COLO829 (cell line): Measurements from ENCODE around the gene GJC1.
"Not testable (repeated sequence)": the region's sequence is repeated elsewhere in the genome, so short reads cannot be mapped to it uniquely, and the experiment has no call there.

Source experiments
- DNase-seq: peaks from one replicate; pipeline ENCODE4 v3.0.0; 2012; ENCODE audit warnings: low spot score

Gene GJC1

GRCh38 chr17:44844390-44844830 is 14.3 kb upstream of the GJC1 start:
- DNase-seq, result no peak

DNA sequence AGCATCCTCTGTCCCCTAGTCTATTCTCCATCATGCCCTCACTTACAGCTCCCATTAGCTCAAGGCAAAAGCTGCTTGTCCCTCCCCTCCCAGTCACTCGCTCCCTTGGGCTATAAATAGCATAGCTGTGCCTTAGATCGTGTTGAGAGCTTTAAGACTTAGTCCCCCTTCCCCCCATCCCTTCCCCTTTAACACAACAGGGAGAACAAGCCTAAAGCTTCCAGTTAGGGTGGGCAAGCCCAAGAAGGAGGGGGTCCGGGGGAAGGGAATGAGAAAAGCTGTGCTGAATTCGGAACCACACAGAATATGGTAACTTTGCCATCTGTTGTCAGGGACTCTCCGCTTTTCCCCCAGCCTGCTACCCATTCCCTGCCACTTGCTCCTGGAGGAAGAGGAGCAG is 12.7 kb upstream of the GJC1 start:
- no peak for DNase-seq

DNA sequence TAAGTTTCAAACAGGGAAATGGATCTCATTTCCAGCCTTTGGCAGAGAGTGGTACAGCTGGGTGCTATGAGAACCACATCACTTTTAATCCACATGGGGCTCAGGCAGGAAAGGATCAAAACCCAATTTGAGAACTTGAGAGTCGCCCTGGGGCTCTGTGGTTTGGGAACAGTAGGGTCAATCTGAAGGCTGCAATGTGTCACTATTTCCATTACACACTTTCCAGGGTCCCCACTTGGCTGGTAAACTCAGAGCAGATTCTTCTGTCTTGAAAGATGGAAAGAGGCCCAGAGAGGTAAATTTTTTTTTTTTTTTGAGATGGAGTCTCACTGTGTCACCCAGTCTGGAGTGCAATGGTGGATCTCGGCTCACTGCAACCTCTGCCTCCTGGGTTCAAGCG is 10.8 kb upstream of the GJC1 start:
- no peak for DNase-seq

DNA sequence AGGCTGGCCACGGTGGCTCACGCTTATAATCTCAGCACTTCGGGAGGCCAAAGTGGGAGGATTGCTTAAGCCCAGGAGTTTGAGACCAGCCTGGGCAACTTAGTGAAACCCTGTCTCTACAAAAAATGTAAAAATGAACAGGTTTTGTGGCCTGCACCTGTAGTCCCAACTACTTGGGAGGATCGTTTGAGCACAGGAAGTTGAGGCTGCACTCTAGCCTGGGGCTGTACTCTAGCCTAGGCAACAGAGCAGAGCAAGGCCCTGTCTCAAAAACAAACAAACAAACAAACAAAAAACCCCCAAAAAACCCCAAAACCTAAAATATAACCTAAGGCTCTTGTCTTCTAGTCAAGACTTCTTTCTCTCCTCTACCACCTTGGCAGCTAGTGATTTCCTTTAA is 10.2 kb upstream of the GJC1 start:
- DNase-seq, result no peak

DNA sequence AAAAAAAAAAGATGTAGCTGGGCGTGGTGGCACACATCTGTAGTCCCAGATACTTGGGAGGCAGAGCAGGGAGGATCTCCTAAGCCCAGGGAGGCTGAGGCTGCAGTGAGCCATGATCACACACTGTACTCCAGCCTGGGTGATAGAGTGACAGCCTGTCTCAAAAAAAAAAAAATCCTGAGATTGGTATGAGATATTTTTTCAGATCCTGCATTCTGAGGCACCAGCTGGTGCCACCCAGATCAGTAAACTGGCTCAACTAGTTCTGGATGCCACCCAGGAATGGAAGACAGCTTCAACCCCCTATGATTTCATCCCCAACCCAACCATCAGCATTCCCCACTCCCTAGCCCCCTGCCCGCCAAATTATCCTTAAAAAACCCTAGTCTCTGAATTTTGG is 7.1 kb upstream of the GJC1 start:
- no peak for DNase-seq

GRCh38 chr17:44832805-44833204 is 2.7 kb upstream of the GJC1 start:
- DNase-seq, result no peak

DNA sequence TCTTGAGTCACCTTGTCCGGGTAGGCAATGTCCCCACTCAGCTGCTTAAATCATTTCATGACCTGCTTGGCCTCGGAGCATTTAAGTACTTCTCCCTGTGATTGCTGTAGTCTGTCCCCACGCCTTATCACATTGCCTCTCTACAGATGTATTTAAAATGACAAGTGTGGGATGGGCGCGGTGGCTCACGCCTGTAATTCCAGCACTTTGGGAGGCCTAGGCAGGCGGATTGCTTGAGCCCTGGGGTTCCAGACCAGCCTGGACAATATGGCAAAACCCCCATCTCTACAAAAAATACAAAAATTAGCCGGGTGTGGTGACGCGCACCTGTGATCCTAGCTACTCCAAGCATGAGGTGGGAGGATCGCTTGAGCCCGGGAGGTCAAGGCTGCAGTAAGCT is 1.3 kb upstream of the GJC1 start:
- no peak for DNase-seq

DNA sequence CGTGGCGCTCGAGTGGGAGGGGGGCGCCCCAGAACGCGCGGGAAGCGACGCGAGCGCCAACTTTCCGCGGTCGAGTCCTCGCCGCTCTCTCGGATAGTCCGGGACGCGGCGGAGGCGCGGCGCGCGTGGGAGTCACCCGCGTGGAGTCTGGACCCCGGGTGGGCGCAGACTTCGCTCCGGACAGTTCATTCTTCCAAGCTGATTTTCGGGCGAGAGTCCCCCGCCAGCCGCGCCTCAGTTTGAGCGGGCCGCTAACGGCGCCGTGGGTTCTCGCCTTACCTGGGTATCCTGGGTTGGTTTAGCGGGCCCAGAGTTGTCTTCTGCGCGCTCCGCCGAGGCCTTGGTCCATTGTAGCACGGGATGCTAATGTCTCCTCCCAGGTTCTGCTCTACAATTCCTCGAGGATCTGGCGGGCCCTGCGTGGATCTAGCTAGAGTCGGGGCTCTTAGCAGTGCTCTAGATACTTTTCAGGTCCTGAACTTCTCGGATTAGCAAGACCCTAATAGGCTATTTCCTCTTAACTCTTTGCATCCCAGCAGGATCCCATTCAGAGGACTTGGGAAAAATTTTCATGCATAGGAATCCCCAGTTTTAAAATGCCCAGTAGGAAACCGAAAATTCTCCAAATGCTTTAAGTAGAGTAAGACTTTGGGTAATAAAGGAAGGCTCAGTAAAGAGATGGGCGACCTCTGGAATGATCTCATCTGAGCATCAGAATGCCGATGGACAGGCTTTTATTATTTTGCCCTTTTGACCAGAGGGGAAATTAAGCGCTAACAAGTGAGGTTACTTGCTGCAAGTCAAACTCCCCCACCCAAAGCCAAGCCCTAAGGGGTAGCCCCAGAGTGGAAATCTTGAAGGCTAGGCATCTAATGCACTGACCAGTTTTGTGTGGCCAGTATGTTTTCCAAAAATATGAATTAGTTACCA is 537 bp upstream of the GJC1 start:
- DNase-seq, result no peak

DNA sequence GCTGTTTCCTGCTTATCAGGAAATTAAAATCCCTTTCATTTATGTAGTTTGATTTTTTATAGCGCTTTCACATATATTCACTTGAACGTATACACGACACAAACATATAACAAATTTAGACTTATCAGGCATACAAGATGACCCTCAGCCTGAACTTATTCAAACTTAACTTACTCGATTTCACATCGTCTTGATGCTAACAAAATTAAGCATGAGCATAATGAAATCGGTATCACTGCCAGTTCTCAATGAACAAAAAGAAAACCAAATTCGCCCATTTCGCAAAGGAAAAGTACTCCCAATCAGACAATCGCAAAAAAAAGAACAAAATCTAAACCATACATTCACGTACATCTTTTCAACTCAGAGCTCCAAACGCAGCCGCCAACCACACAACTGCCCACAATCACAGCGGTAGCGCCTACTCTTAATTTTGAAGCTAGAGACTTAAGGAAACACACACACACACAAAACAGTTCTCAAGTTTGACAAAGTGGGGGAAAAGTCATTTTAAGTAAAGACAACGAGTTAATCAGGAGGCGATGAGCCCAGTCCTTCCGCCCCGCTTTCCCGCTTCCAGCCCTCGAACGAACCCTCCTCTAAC is 1.1 kb downstream of the GJC1 start:
- no peak for DNase-seq

- DNase-seq, result no peak
Observed at GRCh38 chr17:44827863-44828262, 2.2 kb downstream of the GJC1 start.

DNA sequence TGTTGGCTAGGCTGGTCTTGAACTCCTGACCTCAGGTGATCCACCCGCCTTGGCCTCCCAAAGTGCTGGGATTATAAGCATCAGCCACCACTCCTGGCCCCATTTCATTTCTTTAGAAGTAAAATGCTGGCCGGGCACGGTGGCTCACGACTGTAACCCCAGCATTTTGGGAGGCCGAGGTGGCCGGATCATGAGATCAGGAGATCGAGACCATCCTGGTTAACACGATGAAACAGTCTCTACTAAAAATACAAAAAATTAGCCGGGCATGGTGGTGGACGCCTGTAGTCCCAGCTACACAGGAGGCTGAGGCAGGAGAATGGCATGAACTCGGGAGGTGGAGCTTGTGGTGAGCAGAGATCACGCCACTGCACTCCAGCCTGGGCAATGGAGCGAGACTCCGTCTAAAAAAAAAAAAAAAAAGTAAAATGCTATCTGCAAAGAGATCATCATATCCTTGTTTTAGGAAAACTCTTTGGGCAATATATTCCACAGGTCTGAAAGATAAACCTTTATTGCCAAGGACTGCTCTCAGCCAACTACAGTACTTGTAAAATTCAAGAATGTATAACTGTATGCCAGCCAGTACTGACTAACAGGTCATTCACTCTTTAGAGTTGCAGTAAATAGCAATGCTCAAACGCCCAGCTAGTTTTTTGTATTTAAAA is 3.8 kb downstream of the GJC1 start:
- DNase-seq, result no peak

GRCh38 chr17:44825236-44825635 is 4.9 kb downstream of the GJC1 start:
- DNase-seq, result not testable (repeated sequence)

- DNase-seq, result peak; percentile 92
Observed at GRCh38 chr17:44820631-44821212, 9.4 kb downstream of the GJC1 start.

GRCh38 chr17:44818508-44818907 is 11.6 kb downstream of the GJC1 start:
- DNase-seq, result not testable (repeated sequence)

DNA sequence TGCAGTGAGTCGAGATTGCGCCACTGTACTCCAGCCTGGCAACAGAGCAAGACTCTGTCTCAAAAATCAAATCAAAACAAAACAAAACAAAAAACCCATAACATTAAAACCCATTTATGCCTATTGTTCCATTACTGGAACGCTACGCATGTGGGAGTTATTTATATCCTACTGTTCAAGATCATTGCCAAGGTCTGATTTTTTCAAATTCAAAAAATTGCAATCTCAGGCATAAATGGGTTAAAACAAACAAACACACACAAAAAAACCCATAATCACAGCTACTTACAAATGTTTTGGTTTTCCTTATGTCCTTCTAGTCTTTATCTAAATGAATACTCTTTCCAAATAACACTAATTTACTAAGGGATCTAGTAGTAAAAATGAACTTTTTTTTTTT is 17.8 kb downstream of the GJC1 start:
- DNase-seq, result no peak

DNA sequence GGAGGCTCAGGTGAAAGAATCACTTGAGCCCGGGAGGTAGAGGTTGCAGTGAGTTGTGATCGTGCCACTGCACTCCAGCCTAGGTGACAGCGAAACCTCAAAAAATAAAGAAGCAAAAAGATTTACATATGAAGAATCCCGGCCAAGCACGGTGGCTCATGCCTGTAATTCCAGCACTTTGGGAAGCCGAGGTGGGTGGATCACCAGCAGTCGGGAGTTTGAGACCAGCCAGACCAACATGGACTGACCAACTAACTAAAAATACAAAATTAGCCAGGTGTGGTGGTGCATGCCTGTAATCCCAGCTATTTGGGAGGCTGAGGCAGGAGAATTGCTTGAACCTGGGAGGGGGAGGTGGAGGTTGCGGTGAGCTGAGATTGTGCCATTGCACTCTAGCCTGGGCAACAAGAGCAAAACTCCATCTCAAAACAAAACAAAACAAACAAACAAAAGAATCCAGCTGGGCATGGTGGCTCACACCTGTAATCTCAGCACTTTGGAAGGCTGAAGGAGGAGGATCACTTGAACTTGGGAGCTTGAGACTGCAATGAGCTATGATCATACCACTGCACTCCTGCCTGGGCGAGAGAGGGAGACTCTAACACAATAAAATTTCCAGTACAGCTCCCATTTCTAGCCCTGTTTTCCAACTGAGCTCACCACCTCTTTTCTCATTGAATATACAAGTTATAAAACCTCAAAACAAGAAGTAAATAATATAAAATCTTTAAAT is 21.3 kb downstream of the GJC1 start:
- not testable (repeated sequence) for DNase-seq

DNA sequence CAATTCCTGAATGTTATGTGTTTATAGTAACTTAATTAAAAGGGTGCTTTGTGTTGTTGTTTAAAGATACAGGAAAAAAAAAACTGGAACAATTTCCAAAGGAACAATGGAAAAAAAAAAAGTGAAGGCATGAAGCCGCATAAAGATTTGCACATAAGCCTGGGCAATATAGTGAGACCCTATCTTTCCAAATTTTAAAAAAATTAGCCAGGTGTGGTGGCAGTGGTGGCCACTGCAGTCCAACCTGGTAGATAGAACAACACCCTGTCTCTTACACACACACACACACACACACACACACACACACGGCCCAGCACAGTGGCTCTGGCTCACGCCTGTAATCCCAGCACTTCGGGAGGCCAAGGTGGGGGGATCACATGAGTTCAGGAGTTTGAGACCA is 21.9 kb downstream of the GJC1 start:
- DNase-seq, result no peak

GRCh38 chr17:44807817-44808155 is 22.3 kb downstream of the GJC1 start:
- no peak for DNase-seq

- no peak for DNase-seq
Observed at GRCh38 chr17:44807093-44807816, 22.8 kb downstream of the GJC1 start.

GRCh38 chr17:44804302-44805089 is 25.6 kb downstream of the GJC1 start:
- peak; percentile 71 for DNase-seq

DNA sequence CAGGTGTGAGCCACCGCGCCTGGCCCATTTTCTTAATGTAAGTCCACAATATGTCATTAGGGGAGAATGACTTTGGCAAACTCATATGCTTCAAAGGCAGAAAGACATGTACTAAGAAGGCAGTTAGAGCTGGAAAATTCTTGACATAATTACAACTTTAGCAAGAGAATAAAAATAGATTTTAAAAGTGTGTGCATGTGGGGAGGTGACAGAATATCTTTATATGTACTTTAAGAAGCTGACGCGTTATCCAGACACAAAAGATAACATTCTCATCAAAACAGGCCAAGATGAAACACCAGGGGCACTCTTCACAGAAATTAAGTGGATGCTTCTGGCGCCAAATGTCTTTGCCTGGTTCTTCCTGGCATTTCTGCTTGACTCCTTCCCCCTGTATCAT is 28.2 kb downstream of the GJC1 start:
- no peak for DNase-seq
